ENCODE measurements around the gene FBXO24.

Gene FBXO24

DNA sequence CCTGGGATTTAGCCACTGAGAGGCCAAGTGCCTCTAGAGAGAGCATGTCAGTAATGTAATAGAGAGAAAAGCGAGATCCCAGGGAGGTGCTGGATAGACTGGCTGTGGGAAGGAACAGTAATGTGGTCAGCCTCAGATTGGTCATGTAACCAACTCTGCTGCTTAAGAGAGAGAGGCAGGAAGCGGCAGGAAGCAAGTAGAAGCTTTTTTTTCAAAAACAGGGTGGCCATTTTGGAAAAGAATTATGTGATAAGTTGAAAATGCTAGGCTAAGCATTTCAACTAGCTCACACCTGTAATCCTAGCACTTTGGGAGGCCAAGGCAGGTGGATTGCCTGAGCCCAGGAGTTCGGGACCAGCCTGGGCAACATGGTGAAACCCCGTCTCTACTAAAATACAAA is 12.3 kb downstream of the FBXO24 start:
- DNase-seq: no peak

DNA sequence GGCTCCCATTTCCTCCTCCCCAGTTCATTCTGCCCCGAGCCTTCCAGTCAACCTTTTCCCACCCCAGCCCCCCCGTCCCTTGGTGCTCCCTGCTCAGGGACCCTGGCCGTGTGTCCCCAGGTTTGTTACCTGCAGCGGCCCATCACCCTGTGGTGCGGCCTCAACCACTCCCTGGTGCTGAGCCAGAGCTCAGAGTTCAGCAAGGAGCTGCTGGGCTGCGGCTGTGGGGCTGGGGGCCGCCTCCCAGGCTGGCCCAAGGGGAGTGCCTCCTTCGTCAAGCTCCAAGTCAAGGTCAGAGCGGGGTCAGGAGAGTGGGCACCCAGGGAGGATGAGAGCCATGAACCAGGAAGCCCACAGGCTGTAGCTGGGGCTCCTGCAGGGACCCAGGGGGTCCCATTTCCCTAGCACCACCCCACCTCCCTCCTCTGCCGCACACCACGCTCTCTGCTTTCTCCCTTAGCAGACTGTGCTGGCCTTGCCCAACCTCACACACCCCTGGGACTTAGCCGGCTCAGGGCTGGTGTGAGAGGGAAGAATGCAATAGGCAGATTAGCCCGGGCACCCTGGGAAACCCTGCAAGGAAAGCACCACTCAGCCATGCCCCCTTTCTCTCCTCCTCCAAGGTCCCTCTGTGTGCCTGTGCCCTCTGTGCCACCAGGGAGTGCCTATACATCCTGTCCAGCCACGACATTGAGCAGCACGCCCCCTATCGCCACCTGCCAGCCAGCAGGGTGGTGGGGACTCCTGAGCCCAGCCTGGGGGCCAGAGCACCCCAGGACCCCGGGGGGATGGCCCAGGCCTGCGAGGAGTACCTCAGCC is 14.0 kb downstream of the FBXO24 start:
- DNase-seq: no peak

DNA sequence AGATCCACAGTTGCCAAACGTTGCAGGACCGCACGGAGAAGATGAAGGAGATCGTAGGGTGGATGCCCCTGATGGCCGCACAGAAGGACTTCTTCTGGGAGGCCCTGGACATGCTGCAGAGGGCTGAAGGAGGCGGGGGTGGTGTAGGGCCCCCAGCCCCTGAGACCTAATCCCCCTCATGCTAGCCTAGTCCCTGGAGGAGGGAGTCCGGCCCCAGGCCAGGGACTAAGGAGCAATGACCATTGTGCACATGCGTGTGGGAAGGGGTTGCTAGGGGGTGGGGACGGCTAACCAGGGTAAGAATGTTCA is 14.6 kb downstream of the FBXO24 start:
- DNase-seq: no peak

DNA sequence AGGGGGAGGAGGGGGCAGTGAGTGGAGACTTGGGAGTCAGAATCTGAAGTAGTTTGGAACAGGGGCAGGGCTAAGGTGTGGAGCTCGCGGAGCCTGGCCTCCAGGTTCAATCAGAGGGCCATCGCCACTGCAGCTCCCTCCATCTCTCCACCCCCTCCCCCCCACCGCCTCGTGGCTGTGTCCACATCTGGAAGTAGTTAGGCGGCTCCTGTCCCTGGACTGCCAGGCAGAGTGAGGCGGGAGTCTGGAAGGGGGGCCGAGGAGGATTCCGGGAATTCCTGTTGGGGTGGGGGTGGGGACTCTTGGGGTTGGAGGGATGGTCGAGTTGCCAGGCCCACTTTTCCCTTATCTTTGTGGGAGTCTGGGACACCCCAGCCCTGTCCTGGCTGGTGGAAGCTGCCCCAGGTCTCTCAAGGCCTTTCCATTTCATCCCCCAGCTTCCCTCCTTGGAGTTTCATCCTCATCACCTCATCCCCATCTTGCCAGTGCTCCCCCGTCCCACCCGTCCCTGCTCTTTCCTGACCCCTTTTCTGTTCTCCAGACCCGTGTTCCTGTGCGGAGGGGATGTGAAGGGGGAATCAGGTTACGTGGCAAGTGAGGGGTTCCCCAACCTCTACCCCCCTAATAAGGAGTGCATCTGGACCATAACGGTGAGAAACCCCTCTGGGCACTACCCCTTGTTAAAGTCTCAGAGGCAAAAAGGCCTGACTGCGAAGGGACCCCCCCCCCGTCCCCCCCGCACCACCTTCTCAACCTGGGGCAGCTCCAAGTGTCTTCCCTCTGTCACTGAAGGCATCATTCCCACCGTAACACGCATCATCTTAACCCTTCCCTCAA is 17.0 kb downstream of the FBXO24 start:
- no peak for DNase-seq

DNA sequence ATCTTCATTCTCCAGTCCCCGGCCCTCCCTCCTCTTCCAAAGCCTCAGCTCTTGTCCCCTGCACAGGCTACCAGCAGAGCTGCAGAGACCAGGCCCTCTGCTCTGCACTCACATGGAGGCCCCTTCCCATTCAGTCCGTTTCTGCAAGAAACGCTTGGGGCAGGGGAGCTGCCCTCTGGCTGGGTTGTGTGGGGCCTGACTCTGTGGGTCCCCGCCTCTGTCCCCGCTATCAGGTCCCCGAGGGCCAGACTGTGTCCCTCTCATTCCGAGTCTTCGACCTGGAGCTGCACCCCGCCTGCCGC is 17.5 kb downstream of the FBXO24 start:
- DNase-seq: no peak

DNA sequence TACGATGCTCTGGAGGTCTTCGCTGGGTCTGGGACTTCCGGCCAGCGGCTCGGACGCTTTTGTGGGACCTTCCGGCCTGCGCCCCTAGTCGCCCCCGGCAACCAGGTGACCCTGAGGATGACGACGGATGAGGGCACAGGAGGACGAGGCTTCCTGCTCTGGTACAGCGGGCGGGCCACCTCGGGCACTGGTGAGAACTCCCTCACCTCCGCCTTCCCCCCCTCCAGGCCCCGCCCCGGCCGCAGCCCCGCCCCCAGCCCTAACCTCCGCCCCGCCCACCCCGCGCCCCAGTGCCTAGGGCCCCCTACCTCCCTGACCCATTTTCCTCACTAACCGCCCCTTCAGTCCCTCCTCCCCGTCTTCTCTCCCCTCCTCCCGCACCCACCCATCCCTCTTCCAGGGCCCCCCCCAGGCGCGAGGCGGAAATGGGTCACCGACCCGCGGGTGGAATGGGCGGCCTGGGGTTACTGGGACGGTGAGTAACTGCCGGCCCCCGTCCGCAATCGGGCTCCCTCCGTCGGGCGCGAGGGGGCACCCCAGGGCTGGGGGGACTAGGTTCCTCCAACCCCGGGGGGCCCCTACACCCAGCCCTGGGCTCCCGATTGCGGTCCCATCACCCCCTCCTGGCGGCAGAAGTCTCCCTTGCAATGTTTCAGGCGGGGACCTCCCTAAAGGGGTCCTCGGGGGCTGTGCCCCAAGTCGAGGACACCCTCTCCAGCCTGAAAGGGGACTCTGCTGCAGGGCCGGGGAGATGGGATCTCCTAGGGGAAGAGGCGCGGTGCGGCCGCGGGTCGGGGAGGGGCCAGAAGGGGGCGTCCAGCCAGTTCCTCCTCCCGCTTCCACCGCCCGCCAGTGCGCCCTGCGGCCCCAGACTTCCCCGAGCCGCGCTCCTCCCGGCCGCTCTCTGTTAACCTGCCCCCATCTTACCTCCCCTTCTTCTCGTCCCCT is 18.2 kb downstream of the FBXO24 start:
- peak; percentile 58 to 69 for DNase-seq

DNA sequence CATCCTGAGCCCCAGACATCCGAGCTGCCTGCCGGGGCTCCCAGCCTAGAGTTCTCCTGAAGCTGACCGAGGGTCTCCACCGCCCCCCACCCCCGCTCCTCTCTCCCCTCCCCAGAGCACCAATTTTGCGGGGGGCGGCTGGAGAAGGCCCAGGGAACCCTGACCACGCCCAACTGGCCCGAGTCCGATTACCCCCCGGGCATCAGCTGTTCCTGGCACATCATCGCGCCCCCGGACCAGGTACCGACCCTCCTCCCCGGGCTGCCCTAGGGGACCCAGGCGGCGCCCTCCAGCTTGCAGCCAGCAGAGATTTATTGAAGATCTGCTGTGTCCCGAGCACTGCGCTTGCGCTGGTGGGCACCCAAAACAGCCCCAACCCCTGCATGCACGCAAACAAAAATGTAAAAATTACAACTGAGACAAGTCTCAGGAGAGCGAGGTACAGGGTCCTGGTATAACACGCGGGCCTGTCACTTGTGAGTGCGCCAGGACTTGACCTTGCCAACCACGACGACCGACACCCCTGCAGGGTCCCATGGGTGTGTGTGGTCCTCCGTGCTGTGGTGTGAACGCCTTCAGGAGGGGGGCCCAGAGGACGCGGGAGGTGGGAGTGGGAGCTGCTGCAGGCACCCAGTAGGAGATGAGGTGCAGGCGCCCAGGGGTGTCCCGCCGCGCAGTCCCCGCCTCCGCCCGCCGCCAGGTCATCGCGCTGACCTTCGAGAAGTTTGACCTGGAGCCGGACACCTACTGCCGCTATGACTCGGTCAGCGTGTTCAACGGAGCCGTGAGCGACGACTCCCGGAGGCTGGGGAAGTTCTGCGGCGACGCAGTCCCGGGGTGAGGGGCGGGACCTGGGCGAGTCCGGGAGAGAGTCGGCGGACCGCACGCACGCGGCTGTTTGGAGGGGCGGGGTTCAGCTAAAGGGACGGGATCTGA is 19.1 kb downstream of the FBXO24 start:
- no peak for DNase-seq

DNA sequence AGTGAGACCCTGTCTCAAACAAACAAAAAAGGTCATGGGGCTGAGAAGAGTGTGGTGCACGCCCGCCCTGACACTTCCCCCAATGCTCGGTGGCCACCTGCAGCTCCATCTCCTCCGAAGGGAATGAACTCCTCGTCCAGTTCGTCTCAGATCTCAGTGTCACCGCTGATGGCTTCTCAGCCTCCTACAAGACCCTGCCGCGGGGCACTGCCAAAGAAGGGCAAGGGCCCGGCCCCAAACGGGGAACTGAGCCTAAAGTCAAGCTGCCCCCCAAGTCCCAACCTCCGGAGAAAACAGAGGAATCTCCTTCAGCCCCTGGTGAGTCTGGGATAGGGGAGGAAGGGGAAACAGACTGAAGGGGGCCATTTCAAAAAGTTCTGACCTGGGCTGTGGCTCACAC is 20.2 kb downstream of the FBXO24 start:
- DNase-seq: no peak

DNA sequence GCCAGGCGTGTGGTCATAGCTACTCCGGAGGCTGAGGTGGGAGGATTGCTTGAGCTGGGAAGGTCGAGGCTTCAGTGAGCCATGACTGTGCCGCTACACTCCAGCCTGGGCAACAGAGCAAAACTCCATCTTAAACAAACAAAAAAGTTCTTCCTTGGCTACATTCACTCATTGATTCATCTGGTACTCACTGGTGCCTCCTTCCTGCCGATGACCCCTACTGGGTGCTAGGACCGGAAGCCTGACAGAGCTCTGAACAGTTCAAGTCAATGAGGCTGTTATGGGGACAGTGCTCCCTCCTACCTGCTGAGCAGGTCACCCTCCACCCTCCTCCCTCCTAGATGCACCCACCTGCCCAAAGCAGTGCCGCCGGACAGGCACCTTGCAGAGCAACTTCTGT is 21.0 kb downstream of the FBXO24 start:
- no peak for DNase-seq

DNA sequence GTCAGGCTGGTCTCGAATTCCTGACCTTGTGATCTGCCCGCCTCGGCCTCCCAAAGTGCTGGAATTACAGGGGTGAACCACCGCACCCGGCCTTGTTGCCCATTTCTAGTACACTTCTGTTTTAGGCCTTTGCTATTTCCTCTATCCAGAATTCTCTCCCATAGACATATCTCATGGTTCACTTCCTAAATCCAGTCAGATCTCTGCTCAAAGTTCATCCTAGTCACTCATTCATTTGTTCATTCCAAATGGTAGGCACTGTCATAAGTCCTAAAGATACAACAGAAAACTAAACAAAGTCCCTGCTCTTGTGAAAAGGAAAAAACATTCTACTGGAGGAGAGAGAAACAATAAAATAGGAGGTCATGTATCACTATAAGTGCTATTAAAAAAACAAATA is 23.8 kb downstream of the FBXO24 start:
- DNase-seq: no peak

DNA sequence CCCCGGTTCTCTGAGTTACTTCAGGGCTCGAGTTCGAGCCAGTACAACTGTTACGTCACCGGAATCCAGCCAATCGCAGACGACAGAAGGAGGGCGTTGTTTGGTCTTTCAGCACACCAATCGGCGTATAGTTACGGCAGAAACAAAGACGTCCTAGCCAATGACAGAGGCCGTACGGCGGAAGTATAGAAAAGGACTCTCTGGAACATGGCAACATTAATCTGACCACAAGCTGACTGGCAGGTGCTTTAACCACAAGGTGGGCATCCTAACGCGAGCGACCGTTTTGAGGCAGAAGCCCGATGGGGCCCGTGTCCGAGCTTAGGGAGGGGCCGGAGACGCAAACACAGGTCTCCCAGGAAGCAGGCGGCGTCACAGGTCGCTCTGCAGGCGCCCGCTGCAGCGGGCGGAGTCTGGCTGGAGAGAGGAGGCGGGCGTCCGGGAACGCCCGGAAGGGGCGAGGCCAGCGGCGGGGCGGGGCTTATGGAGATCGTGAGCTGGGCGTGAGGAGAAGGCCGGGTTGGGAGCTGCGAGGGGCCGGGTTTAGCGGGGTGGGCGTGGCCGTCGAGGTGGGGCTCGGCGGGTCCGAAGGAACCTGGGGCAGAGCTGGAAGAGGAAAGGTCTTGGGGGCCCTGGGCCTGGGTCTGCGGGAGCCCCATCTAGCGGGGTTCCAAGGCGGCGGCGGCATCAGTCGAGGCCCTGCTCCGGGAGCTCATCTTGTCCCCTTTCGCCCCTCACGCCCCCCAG is 26.0 kb downstream of the FBXO24 start, which contains the start of gene MOSPD3:
MOSPD3 (plus strand) TSS at position 558 of the 747 bp plus-strand sequence. CDS start 252 bp downstream, outside the sequence.
- DNase-seq: peak; percentile 96 to 98

DNA sequence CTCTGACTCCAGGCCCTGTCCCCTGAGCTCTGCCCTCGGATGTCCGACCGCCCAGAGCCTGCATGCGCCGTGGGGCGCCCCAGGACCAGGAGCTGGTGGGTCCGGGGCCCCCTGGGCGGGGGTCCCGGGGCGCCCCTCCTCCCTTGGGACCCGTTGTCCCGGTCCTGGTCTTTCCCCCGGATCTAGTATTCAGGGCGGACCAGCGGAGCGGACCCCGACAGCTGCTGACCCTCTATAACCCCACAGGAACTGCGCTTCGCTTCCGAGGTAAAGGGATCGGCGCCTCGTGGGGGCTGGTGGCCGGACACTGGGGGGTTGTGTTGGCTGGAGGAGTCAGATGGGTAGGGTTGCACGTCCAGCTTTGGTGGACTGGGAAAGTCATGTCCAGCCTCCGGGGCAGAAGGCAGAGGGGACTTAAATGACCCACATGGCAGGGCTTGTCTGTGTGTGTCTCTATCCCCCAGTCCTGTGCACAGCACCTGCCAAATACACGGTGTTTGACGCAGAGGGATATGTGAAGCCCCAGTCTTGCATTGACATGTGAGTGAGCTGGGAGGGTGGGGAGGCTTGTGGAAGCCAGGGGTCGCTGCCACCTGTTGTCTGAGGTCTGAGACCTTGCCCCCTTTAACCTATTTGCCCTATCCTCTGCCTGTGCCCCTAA is 26.7 kb downstream of the FBXO24 start:
- no peak for DNase-seq

DNA sequence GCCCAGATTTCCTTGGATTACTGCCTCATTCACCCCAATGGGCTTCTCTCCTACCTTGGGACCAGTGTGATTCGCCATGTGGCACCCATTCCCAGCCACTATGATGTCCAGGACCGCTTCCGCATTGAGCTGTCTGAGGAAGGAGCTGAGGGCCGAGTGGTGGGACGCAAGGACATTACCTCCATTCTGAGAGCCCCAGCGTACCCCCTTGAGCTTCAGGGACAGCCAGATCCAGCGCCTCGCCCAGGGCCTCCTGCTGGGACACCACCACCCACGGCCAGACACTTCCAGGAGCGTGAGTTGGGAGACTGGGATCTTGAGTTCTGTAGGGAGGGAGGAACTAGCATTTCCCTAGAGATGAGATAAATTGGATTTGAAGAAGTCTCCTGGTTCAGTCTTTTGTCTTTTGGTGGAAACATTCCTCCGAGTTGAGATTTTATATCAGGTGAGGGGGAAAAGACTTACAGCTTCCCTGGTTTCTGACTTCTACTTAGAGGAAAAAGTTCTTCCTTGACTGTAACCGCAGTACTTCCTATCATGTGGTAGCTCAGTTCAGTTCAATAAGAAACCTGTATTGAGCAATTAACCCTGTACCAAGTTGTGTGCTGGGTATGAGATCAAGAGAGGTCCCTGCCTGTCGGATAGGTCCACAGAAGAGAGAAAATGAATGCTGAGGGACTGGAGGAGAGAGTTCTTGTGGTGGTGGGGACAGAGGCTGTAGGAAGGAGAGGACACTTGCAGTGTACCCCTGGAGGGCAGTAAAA is 27.5 kb downstream of the FBXO24 start:
- no peak for DNase-seq

DNA sequence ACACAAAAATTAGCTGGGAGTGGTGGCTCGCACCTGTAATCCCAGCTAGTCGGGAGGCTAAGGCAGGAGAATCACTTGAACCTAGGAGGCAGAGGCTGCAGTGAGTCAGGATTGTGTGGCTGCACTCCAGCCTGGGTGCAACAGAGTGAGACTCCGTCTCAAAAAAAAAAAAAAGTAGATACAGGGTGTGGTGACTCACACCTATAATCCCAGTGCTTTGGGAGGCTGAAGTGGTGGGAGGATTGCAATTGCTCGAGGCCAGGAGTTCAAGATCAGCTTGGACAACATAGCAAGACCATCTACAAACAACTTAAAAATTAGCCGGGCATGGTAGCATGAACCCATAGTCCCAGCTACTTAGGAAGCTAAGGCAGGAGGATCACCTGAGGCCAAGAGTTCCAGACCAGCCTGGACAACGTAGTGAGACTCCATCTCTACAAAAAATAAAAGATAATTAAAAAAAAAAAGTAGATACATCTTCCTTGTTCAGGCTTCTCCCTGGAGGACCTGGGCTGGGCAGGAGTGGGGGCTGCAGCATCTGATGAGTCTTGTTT is 28.3 kb downstream of the FBXO24 start:
- no peak for DNase-seq

DNA sequence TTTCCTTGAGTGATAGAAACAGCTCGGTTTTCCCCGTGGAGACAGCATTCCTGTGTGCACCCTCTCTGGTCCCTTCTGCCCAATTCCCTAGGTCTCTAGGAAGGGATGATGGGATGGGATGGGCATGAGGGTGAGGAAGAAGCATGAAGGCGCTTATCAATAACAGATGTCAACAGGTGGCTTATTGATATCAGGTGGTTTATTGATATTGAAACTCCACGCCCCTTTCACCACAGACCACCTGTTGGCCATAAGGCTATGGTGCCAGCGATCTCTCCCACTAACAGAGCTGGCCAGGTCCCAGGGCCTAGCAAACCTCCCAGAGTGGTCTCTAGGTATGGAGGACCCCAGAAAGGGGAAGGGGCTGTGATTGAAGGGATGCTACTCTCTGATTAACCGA is 34.1 kb downstream of the FBXO24 start:
- DNase-seq: no peak

DNA sequence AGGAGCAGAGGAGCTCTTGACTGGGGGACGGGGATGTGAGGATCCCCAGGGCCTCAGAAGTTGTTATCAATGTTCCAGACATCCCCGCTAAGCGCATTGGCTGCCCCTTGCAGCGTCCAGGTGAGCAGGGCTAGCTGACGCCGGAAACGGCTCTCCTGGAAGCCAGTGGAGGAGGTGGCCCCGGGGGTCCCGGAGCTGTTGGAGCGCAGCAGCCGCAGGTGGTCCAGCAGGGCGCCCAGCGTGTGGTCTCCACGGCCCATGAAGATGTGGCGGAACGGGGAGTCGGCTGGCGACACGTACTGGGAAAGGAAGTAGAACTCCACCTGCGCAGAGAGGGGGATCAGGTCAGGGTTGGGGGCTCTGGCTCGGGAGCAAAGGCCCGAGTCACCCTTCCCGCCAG is 34.7 kb downstream of the FBXO24 start:
- no peak for DNase-seq

DNA sequence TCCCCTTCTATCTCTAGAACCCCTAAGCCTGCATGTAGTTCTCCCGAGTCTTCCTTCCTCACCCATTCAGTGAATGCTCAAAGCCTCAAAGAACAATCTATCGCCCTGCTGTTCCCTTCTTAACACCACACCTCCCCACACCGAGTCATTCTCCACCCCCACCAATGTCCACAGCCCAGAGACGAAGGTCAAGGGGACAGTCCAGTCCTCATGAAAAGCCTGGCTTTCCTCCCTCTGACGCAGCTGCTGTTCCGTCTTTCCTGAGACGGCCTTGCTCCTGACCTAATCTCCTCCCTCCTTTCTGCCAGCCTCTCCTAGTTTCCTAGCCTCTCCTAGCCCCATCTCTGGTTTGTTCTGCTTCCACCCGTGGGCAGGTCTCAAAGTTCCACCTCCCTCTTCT is 35.4 kb downstream of the FBXO24 start:
- DNase-seq: no peak

DNA sequence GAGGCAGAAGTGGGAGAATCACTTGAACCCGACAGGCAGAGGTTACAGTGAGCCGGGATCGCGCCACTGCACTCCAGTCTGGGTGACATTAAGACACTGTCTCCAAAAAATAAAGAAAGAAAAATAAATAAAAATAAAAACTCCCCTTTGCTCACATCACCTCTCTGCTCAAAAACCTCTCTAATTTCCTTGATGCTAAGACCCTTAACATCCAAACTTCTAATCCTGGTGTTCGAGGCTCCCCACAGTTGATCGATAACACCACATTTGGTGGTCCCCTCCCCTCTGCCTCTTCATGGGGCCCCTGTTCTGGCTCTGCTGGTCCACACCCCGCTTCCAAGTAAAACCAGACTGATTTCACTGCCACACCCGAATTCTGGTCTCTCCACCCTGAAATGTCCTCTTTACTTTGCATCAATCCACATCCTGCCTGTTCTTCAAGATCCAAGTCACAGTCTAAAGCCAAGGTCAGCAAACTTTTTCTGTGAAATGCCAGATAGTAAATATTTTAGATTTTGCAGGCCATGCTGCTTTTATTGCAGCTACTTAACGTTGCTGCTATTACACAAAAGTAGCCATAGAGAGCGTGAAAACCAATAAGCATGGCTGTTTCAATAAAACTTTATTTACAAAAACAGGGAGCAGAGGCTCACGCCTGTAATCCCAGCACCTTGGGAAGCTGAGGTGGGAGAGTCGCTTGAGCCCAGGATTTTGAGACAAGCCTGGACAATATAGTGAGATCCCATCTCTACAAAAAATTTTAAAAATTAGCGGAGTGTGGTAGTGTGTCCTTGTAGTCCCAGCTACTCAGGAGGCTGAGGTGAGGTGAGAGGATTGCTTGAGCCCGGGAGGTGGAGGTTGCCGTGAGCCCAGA is 38.1 kb downstream of the FBXO24 start:
- DNase-seq: no peak

DNA sequence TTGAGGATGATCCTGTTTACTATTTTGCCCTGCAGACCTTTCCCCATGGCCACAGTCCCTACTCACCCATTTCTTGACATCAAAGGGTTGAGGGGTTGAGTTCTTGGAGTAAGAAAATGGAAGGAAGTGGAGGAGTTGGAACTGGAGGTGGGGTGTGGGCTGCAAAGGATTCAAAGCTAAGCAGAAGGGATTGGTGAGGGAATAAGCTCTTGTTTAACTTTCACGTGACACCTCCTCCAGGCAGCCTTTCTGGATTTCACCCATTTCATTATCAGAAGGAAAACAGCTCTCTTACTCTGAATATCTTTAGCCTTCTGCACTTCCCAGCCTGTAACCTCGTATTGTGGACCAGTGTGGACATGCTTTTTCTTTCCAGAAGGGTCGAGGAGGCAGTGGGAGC is 39.9 kb downstream of the FBXO24 start:
- no peak for DNase-seq

All from stimulated activated CD4-positive, alpha-beta T cell treated with anti-CD3 and anti-CD28 coated beads, Interleukin-4, amount 100 ng/mL, for 4 hours (primary cell).